Keratinocyte (primary cell): ENCODE results near the gene XCL2. TPM values are rescaled to one million over a fixed set of nuclear protein-coding genes. Genes with fewer than 3 reads are reported as not detected.
A peak's percentile ranks its signal among the peaks of the same experiment; 100 is the strongest.
"Not testable (repeated sequence)": the region's sequence is repeated elsewhere in the genome, so short reads cannot be mapped to it uniquely, and the experiment has no call there.

Experiments used
- DNase-seq: peaks from one replicate; pipeline ENCODE4 v3.0.0-alpha.2; 2011; ENCODE audit warnings: low read depth, missing footprints, low spot score
- FAIRE-seq: peaks from 2 replicates; lab custom pipeline; 2011; peaks lifted over from hg19 to GRCh38; lab: Jason Lieb, UNC
- H2AFZ ChIP-seq: 2 replicates; pipeline ENCODE4 v1.6.0; 2012; ENCODE audit warnings: low read length, control low read depth, inconsistent platforms; ENCODE audit not compliant: control insufficient read depth
- H3K27ac ChIP-seq: 2 replicates; pipeline ENCODE4 v1.5.1; 2011; ENCODE audit warnings: low read length; ENCODE audit not compliant: control insufficient read depth, insufficient read depth
- H3K27me3 ChIP-seq: 3 replicates; pipeline ENCODE4 v1.6.0; 2011; ENCODE audit warnings: low read length; ENCODE audit not compliant: control insufficient read depth, insufficient read depth; ENCODE audit errors: extremely low read depth
- H3K36me3 ChIP-seq, 2 experiments: 2 replicates in 1 of 2; 3 replicates in 1 of 2; pipeline ENCODE4 v1.5.1; 2011; ENCODE audit warnings: low read length in 2 of 2, mild to moderate bottlenecking in 1 of 2; ENCODE audit not compliant: control insufficient read depth in 2 of 2, insufficient read depth in 2 of 2; ENCODE audit errors: extremely low read depth in 1 of 2
- H3K4me1 ChIP-seq: 3 replicates; pipeline ENCODE4 v1.5.1; 2011; ENCODE audit warnings: low read length; ENCODE audit not compliant: control insufficient read depth, insufficient read depth; ENCODE audit errors: extremely low read depth
- H3K4me2 ChIP-seq: 3 replicates; pipeline ENCODE4 v1.6.0; 2011; ENCODE audit warnings: low read depth, low read length; ENCODE audit not compliant: control insufficient read depth, insufficient read depth; ENCODE audit errors: extremely low read depth
- H3K4me3 ChIP-seq, 3 experiments: fragments of 200-600 bp in 1 of 3; sonication (generic) in 1 of 3; 2 replicates in 2 of 3; 3 replicates in 1 of 3; pipeline ENCODE4 v1.5.1; 2011 to 2016; ENCODE audit warnings: low read length in 3 of 3, mild to moderate bottlenecking in 3 of 3, control low read depth in 2 of 3, inconsistent platforms in 1 of 3, low read depth in 1 of 3, mixed read lengths in 1 of 3, mixed run types in 1 of 3, moderate library complexity in 1 of 3; ENCODE audit not compliant: control insufficient read depth in 2 of 3, insufficient read depth in 2 of 3; ENCODE audit errors: extremely low read depth in 1 of 3
- H3K79me2 ChIP-seq: 2 replicates; pipeline ENCODE4 v1.6.0; 2012; ENCODE audit warnings: low read length; ENCODE audit not compliant: control insufficient read depth, insufficient read depth
- H3K9ac ChIP-seq: 3 replicates; pipeline ENCODE4 v1.6.0; 2011; ENCODE audit warnings: low read length; ENCODE audit not compliant: control insufficient read depth, insufficient read depth; ENCODE audit errors: extremely low read depth
- H3K9me1 ChIP-seq: 3 replicates; pipeline ENCODE4 v1.6.0; 2011; ENCODE audit warnings: low read length; ENCODE audit not compliant: control insufficient read depth, insufficient read depth; ENCODE audit errors: extremely low read depth
- H3K9me3 ChIP-seq: 2 replicates; pipeline ENCODE4 v1.5.1; 2012; ENCODE audit warnings: low read depth, low read length; ENCODE audit not compliant: control insufficient read depth
- H4K20me1 ChIP-seq: 3 replicates; pipeline ENCODE4 v1.6.0; 2011; ENCODE audit warnings: low read length; ENCODE audit not compliant: control insufficient read depth, insufficient read depth; ENCODE audit errors: extremely low read depth
- CTCF ChIP-seq, 3 experiments: IDR thresholded peaks in 1 of 3; conservative IDR thresholded peaks in 1 of 3; optimal IDR thresholded peaks in 1 of 3; 2 replicates in 2 of 3; 3 replicates in 1 of 3; pipeline versions ENCODE3 to v1.5.1; 2011; ENCODE audit warnings: low read length in 3 of 3, mild to moderate bottlenecking in 3 of 3, moderate library complexity in 2 of 3, control low read depth in 1 of 3, inconsistent platforms in 1 of 3; ENCODE audit not compliant: insufficient read depth in 2 of 3; ENCODE audit errors: extremely low read depth in 1 of 3
- EZH2 ChIP-seq: IDR thresholded peaks from one replicate; pipeline ENCODE4 v1.6.1; 2012; ENCODE audit warnings: inconsistent platforms, mild to moderate bottlenecking, low read length, moderate library complexity
- dilution Hi-C: fragments of 300-500 bp; cut with MboI; formaldehyde crosslinking; loops from one replicate; pipeline ENCODE4 v1.7.0; 2020; ENCODE audit warnings: low sequenced_read_pairs; ENCODE audit not compliant: extremely low pct_ligation_motif_present
- polyA plus RNA-seq, 5 experiments: library from polyadenylated mRNA; depleted of rRNA in 3 of 5; stranded (reverse) in 3 of 5; stranded (forward) in 1 of 5; unstranded in 1 of 5; fragments of >200 nt; gene quantifications; 1 replicate in 1 of 5; 2 replicates in 3 of 5; 3 replicates in 1 of 5; pipeline versions ENCODE4 v1.2.1 to v1.2.3, GENCODE V29; 2011 to 2012; ENCODE audit warnings: missing spikeins in 2 of 5, low read depth in 1 of 5, low replicate concordance in 1 of 5

Gene XCL2
- polyA plus RNA-seq, 1 donor (not counting 4 experiments of a cell fraction or from before 2014, with no cell fraction given) = not detected

- Histone ChIP-seq H3K4me3 (no peak overlapping the region), H2AFZ (no peak overlapping the region), H4K20me1 (no peaks in the 10 kb centered on the region), H3K27me3 (no peaks in the 10 kb centered on the region), H3K9me1 (no peaks in the 10 kb centered on the region), H3K4me1 (peaks cover 10% of the 10 kb centered on the region), H3K36me3 (no peaks in the 10 kb centered on the region), H3K4me2 (no peak overlapping the region), H3K79me2 (no peaks in the 10 kb centered on the region), H3K27ac (no peak overlapping the region), H3K9me3 (no peaks in the 10 kb centered on the region), H3K9ac (no peak overlapping the region)
- no peak for DNase-seq
- FAIRE-seq = no peak
- dilution Hi-C loops = no loop called here
- no peak for TF ChIP-seq EZH2
- TF ChIP-seq CTCF (optimal IDR thresholded peaks at IDR 0.05 in 1 of 3, IDR thresholded peaks at IDR 0.05 in 1 of 3, conservative IDR thresholded peaks at IDR 0.05 in 1 of 3; ENCODE audit: extremely low read depth in 1 of 3, insufficient read depth in 2 of 3, low read length in 3 of 3) = no peak
These were observed 38.2 kb upstream of the XCL2 start for GRCh38 chr1:168581817-168582572.

- DNase-seq, H3K4me3 ChIP-seq, H3K9ac ChIP-seq, H3K36me3 ChIP-seq, H3K4me2 ChIP-seq, H3K9me1 ChIP-seq, H3K27ac ChIP-seq, dilution Hi-C loops, H2AFZ ChIP-seq, H3K9me3 ChIP-seq, H3K79me2 ChIP-seq, H3K27me3 ChIP-seq, H4K20me1 ChIP-seq: not testable (repeated sequence)
- peaks cover 10% of the 10 kb centered on the region for H3K4me1 ChIP-seq
- FAIRE-seq = peak; percentile 36
These were observed 37.2 kb upstream of the XCL2 start for GRCh38 chr1:168580991-168581390.

GRCh38 chr1:168580290-168580689, 36.5 kb upstream of the XCL2 start:
- H3K79me2 ChIP-seq, DNase-seq, dilution Hi-C loops, H3K9me3 ChIP-seq, H3K4me1 ChIP-seq, H3K9ac ChIP-seq, H3K27ac ChIP-seq, H3K9me1 ChIP-seq, FAIRE-seq, H3K4me3 ChIP-seq, H4K20me1 ChIP-seq, H3K36me3 ChIP-seq, H3K27me3 ChIP-seq, H3K4me2 ChIP-seq, H2AFZ ChIP-seq: not testable (repeated sequence)

GRCh38 chr1:168578531-168579185, 34.9 kb upstream of the XCL2 start:
- not testable (repeated sequence) for H3K4me3 ChIP-seq, FAIRE-seq

More at GRCh38 chr1:168578531-168579185, 34.9 kb upstream of the XCL2 start:
- H3K9ac ChIP-seq, H3K9me3 ChIP-seq, H3K4me1 ChIP-seq, H2AFZ ChIP-seq, H4K20me1 ChIP-seq, dilution Hi-C loops, H3K9me1 ChIP-seq, H3K36me3 ChIP-seq, DNase-seq, H3K27me3 ChIP-seq, H3K4me2 ChIP-seq, H3K79me2 ChIP-seq, H3K27ac ChIP-seq: not testable (repeated sequence)
